Mesodermal cell (in vitro differentiated cells): Measurements from ENCODE around the gene RAB8A.
"Not testable (repeated sequence)": the region's sequence is repeated elsewhere in the genome, so short reads cannot be mapped to it uniquely, and the experiment has no call there.

Experiments used
- H3K27ac ChIP-seq: 2 replicates; pipeline ENCODE4 v1.7.0; 2013; ENCODE audit warnings: mild to moderate bottlenecking, low read depth, low read length, moderate library complexity; ENCODE audit not compliant: severe bottlenecking
- H3K36me3 ChIP-seq: 2 replicates; pipeline ENCODE4 v1.7.1; 2013; ENCODE audit warnings: mild to moderate bottlenecking, low read length, moderate library complexity; ENCODE audit not compliant: control insufficient read depth, insufficient read depth
- H3K4me1 ChIP-seq: one replicate; pipeline ENCODE4 v1.7.1; 2013; ENCODE audit warnings: mild to moderate bottlenecking, low read length; ENCODE audit not compliant: insufficient read depth, control insufficient read depth, poor library complexity, severe bottlenecking
- H3K4me3 ChIP-seq: 2 replicates; pipeline ENCODE4 v1.7.0; 2013; ENCODE audit warnings: low read length, control low read depth, mild to moderate bottlenecking; ENCODE audit not compliant: insufficient read depth, poor library complexity, severe bottlenecking; ENCODE audit errors: extremely low read depth
- H3K9me3 ChIP-seq: 2 replicates; pipeline ENCODE4 v1.7.1; 2013; ENCODE audit warnings: mild to moderate bottlenecking, low read length, moderate library complexity; ENCODE audit not compliant: control insufficient read depth
- WGBS, 2 experiments: methylation state at CpG; one replicate each; pipeline ENCODE4 v1.1.5; 2013; ENCODE audit warnings: missing lambda C conversion rate in 2 of 2; ENCODE audit not compliant: insufficient coverage in 2 of 2; 5-methylcytosine and 5-hydroxymethylcytosine counted together

RAB8A gene

GRCh38 chr19:16113727-16114126, 2.0 kb downstream of the RAB8A start:
- Histone ChIP-seq H3K4me1 (peaks cover 14% of the 10 kb centered on the region), H3K27ac (no peak overlapping the region), H3K9me3 (no peaks in the 10 kb centered on the region), H3K4me3 (no peak overlapping the region), H3K36me3 (peaks cover 49% of the 10 kb centered on the region)
- 63 to 100% methylated on average over 2 to 3 of the region's 3 CpGs for WGBS, 2 experiments

- WGBS, 2 experiments, result 94 to 96% methylated on average over 8 to 9 of the region's 9 CpGs
- H3K27ac ChIP-seq, result peak overlapping the region; percentile 10
Observed at GRCh38 chr19:16115301-16116039, 3.8 kb downstream of the RAB8A start.

DNA sequence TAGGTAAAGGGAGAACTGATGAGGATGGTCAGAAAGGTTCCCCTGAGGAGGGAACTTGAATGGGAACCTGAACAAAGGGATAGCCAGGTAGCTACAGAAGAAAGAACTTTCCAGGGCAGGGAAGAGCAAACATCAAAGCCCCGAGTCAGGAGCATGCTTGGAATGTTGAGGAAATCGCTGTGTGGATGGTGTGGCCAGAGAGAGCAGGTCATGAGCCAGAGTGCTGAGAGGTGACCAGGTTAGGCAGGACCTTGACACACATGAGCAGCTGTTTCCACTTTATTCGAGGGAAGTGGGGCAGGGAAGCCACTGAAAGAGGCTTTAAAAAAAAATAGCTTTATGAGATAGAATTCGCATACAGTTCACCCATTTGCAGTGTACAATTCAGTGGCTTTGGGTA, 4.4 kb downstream of the RAB8A start:
- Histone ChIP-seq H3K27ac (no peak overlapping the region), H3K9me3 (no peaks in the 10 kb centered on the region), H3K4me1 (peaks cover 14% of the 10 kb centered on the region), H3K36me3 (peaks cover 70% of the 10 kb centered on the region), H3K4me3 (no peak overlapping the region)
- WGBS, 2 experiments, result 93 to 98% methylated on average over 2 to 4 of the region's 4 CpGs

More at GRCh38 chr19:16115301-16116039, 3.8 kb downstream of the RAB8A start:
- H3K9me3 ChIP-seq, result no peaks in the 10 kb centered on the region
- peaks cover 66% of the 10 kb centered on the region for H3K36me3 ChIP-seq
- H3K4me1 ChIP-seq, result peaks cover 14% of the 10 kb centered on the region
- no peak overlapping the region for H3K4me3 ChIP-seq

DNA sequence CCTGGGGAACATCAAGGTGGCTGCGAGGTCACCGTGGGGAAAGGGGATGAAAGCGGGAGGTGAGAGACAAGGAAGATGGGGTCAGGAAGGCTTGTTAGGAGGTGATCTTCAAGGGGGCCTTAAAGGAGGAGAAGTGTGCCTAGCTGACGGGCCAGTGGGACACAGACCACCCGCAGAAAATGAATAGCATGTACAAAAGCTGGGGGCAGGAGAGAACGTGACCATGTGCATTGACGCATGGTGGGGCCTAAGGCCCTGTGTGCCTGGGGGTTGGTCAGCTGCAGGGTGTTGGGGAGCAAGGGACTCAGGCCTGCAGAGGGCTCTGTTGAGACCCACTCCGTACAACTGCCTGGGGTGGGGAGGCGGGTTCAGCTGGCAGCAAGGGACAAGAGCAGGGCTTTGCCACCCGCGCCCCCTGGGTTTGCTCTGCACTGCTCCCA, 5.9 kb downstream of the RAB8A start:
- H3K9me3 ChIP-seq, result no peaks in the 10 kb centered on the region
- peaks cover 85% of the 10 kb centered on the region for H3K36me3 ChIP-seq
- 91 to 99% methylated on average over 9 to 11 of the region's 11 CpGs for WGBS, 2 experiments
- no peak overlapping the region for H3K4me3 ChIP-seq
- no peak overlapping the region for H3K27ac ChIP-seq
- peaks cover 10% of the 10 kb centered on the region for H3K4me1 ChIP-seq

- Histone ChIP-seq H3K9me3 (no peaks in the 10 kb centered on the region), H3K4me3 (no peak overlapping the region), H3K36me3 (peaks cover 87% of the 10 kb centered on the region), H3K27ac (no peak overlapping the region), H3K4me1 (peaks cover 4% of the 10 kb centered on the region)
- WGBS, 2 experiments, result 97 to 99% methylated on average over 9 to 10 of the region's 12 CpGs
Observed at GRCh38 chr19:16118489-16119033, 6.9 kb downstream of the RAB8A start.

GRCh38 chr19:16119075-16119857, 7.6 kb downstream of the RAB8A start:
- not testable (repeated sequence) for H3K9me3 ChIP-seq, H3K27ac ChIP-seq, H3K4me1 ChIP-seq, H3K4me3 ChIP-seq
- peaks cover 90% of the 10 kb centered on the region for H3K36me3 ChIP-seq
- WGBS, 2 experiments, result 94 to 96% methylated on average over 12 to 19 of the region's 19 CpGs

- H3K9me3 ChIP-seq, result no peaks in the 10 kb centered on the region
- H3K27ac ChIP-seq, result no peak overlapping the region
- WGBS, 2 experiments, result 40 to 93% methylated on average over 1 to 2 of the region's 5 CpGs
- H3K36me3 ChIP-seq, result peaks cover 91% of the 10 kb centered on the region
- H3K4me3 ChIP-seq, result no peak overlapping the region
- H3K4me1 ChIP-seq, result no peaks in the 10 kb centered on the region
Observed at GRCh38 chr19:16121141-16121540, 9.5 kb downstream of the RAB8A start.

DNA sequence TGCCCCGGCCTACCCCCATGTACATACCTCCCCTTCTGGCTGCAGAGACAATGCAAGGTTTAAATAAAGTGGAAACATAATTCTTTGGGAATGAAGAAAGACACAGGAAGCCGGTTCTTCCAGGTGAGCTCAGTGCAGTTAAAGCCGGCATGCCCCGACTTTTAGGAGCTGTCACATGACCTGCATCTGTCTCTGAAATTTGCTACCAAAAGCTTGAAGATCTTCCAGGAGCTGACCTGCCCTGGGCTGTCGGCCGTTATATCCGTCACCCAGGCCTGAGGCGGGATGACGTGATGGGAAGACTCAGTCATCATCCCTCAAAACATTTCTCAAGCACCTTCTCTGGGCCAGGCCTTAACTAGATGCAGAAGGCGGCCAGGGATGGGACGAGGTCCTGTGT, 10.3 kb downstream of the RAB8A start:
- no peaks in the 10 kb centered on the region for H3K4me1 ChIP-seq
- H3K9me3 ChIP-seq, result no peaks in the 10 kb centered on the region
- 95 to 97% methylated on average over 5 to 9 of the region's 11 CpGs for WGBS, 2 experiments
- H3K36me3 ChIP-seq, result peaks cover 92% of the 10 kb centered on the region
- H3K27ac ChIP-seq, result no peak overlapping the region
- no peak overlapping the region for H3K4me3 ChIP-seq

DNA sequence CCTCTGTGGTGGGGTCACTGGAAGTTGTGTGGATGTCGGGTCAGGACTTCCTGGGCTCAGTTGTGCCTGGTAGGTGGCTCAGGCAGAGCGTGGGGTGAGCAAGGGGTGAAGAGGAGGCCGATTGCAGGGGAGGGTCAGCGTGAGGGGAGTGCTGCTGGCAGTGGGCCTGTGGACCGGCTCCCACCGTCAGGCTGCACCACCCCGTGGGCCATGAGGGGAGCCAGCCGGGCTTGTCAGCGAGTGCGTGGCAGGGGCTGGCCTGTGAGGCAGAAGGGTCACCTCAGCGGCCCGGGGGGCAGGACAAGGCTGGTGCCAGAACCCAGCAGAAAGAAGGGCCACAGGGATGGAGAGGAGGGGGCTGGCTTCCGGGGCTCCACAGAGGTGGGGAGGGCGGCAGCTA, 13.3 kb downstream of the RAB8A start:
- Histone ChIP-seq H3K36me3 (peaks cover 96% of the 10 kb centered on the region), H3K4me3 (no peak overlapping the region), H3K4me1 (no peaks in the 10 kb centered on the region), H3K27ac (no peak overlapping the region), H3K9me3 (no peaks in the 10 kb centered on the region)
- 96 to 99% methylated on average over 9 to 10 of the region's 14 CpGs for whole genome bisulfite sequencing, 2 experiments

GRCh38 chr19:16125737-16126495, 14.2 kb downstream of the RAB8A start:
- Histone ChIP-seq H3K9me3 (no peaks in the 10 kb centered on the region), H3K4me1 (no peaks in the 10 kb centered on the region), H3K27ac (no peak overlapping the region), H3K4me3 (no peak overlapping the region), H3K36me3 (peaks cover 98% of the 10 kb centered on the region)
- 77 to 78% methylated on average over 5 to 7 of the region's 10 CpGs for WGBS, 2 experiments
